ENCODE data around the gene TNS3.

Gene TNS3

DNA sequence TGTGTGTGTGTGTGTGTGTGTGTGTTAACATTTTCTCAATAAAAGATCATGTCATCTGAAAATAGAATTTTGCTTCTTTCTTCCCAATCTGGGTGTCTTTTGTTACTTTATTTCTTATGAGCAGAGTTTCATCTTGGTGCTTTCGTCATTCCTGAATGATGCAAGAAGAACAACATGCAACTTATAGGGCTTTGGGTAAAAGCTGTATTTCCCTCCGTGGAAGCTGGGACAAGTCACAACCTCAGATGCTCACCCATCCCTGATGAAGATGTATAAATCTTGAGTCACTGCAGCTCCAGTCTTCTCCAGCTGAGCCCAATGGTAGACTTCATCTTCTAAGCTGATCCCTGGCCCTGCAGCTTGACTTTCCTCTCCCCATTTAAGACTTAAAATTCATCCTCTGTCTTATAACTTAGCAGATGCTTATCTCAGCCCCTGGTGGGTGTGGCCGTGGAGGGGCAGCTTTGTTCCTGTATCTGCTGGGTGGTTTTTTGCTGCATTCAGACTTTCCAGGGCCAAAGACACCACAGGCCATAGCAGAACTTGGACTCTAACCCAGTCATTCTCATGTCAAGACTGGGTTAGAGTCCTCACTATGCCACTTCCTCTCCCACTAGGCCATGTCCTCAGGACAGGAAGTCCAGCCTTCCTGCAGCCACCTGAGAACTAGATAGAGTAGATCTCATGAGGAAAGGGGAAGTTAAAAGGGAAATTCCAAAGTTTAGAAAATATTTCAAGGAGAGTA, 356.4 kb downstream of the TNS3 start:
- DNase-seq (ENCODE audit: low spot score), result no peak
